Suppressor macrophage treated with lipopolysaccharide for 1 hour (primary cell): ENCODE results near the gene INPP4B.
"Not testable (repeated sequence)": the region's sequence is repeated elsewhere in the genome, so short reads cannot be mapped to it uniquely, and the experiment has no call there.

ENCODE experiments used
- DNase-seq, 3 donors: peaks; one replicate each; pipeline ENCODE4 v3.0.0-alpha.2; 2020 to 2022

INPP4B gene

GRCh38 chr4:142112451-142112850, 733.6 kb downstream of the INPP4B start:
- DNase-seq: no peak

DNA sequence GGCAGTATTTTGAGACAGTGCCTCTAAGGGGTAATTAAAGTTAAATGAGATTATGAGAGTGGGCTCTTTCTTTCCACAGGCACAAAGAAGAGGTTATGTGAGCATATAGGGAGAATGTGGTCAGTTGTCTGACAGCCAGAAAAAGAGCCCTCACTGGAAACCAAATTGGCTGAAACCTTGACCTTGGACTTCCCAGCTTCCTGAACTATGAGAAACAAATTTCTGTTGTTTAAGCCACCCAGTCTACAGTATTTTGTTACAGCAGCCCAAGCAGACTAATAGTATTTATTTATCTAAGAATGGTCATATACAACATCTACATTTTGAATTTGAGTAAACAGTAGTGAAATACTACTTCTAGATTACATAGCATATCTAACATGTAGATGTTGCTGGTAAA, 736.0 kb downstream of the INPP4B start:
- DNase-seq: no peak

- no peak for DNase-seq
Observed at GRCh38 chr4:142104041-142104440, 742.1 kb downstream of the INPP4B start.

- no peak for DNase-seq
Observed at GRCh38 chr4:142101401-142101800, 744.7 kb downstream of the INPP4B start.

GRCh38 chr4:142100941-142101340, 745.2 kb downstream of the INPP4B start:
- no peak for DNase-seq

DNA sequence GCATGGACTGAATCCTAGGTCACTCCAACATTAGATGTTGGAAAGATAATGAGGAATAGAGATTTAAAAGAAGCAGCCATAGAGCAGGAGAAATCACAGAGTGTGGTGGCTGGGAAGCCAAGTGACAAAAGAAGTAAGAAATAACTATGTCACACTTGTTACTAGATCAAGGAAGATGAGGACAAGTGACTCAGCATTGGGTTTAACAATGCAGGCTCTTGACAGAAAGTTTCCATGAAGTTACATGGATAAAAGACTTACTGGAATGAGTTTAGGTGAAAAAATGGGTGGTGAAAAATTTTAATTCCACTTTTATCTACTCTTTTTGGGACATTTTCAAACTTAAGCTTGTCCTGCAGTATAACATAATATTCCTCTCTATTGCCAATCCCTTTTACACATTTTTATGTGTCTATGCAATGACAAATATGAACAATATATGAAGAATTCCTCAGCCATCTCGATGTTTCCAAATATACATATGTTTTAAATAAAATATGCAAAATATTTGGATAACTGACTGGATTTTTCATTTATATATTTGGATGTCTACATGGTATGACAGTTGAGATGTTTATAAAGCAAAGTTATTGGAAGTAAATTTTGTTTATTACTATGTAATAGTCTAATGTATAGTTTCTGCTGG, 747.1 kb downstream of the INPP4B start:
- no peak for DNase-seq

DNA sequence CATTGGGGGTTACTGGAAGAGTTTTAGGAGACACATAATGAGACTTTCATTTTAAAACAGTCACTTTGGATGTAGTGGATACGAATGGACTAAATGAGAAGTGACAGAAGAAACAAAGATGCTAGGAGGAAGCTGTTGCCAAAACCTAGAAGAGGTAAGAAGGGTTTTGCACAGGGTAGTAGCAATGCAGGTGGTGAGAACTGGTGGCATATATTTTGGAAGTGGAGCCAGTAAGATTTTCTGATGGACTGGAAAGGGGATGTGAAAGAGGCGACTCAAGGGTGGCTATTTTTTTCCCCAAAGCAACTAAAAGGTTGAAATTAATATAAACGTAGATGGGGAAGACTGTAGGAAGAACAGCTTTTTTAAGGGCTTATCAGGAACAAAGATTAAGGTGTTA, 747.7 kb downstream of the INPP4B start:
- no peak for DNase-seq

DNA sequence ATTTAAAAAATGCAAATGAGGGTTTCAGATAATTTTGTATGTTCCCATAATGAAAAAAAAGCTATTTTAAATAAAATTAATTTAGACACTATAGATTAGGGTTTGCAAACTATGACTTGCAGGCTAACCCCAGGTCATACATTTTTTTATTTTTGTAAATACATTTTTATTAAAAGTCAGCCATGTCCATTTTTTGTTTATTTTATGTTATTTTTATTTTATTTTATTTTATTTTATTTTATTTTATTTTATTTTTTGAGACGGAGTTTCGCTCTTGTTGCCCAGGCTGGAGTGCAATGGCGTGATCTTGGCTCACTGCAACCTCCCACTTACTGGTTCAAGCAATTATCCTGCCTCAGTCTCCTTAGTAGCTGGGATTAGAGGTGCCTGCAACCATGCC, 749.1 kb downstream of the INPP4B start:
- DNase-seq: no peak

DNA sequence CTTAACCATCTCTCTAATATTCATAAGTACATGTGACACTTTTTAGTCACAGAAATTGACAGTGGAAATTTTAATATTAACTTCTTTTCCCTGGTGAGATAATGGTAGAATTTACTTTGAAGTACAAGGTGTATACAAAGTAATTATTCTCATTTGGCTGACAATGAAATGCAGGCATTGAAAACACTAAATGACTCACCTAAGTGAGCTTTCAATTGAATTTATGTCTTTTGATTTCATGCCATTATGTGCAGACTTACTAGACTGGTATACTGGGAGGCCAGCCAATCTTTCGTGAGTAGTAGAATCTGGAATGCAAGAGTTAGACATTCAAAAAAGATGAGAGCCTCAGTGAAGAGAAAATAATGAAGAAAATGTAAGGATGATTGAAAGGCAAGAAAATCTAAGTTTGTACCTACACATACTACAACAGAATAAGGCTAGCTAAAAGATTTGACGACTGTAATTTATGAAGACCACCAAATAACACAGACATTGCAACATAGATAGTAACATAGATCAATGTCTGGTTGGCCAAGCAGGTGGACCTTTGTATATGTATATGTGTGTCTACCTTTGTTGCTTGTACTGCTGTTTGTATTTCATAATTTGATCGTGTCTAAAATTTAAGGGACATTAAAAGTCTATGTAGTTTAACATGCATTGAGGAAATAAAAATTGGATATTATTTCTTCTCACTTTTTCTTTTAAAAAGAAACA, 750.1 kb downstream of the INPP4B start:
- no peak for DNase-seq

DNA sequence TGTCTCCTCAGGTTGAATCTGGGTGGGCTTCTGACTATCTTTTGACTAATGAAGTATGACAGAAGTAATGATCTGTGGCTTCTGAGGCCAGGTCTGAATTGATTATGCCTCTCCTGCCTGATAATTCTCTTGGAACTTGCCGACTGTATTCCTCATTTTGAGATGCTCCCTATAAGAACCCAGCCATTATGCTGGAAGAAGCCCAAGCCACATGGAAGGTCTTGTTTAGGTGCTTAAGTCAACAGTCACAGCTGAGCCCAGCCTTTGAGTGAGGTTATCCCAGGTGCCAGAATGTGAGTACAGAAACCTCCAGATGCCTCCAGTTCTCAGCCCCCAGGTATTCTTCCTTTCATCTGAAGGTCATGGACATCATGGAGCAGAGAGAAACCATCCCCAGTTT, 753.2 kb downstream of the INPP4B start:
- DNase-seq: no peak

DNA sequence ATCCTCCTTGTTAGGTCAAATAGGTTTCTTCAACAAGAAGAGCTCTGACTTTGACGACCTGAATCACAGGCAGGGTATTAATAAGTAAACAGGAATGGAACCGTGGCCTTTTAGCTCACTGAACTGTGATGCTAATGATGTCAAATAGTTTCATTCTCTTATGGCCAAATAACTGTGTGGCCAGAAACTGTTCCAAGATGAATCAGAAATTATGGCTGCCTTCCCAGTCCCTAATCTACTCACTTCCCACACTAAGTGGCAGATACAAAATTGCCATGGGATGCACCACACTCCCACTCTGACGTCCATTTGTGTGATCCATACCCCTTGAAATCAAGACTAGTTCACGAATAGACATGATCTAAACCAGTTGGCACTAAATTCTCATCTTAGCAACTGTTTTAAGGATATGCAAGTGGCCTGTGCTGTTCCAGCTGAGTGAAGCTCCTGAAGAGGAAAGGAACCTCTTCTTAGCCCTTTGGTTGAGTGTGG, 754.4 kb downstream of the INPP4B start:
- no peak for DNase-seq

DNA sequence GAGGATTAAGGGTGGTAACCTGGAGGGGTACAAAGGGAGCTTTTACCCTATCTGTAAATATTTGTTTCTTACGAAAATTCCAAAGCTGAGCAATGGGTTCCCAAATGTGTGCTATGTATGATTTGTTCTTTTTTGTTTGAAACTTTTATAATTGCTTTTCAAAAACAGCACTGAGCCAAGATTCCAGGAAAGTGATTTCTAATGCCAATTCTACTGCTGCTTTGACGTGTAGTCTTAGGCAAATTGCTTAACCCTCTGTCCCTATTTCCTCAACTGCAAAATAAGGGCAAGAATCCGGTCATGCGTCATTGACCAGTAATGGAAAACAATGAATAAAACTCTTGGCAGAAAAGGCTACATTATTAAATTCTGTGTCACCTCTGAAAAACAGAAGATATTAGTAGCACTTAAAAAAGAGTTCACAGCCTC, 755.0 kb downstream of the INPP4B start:
- DNase-seq: no peak

DNA sequence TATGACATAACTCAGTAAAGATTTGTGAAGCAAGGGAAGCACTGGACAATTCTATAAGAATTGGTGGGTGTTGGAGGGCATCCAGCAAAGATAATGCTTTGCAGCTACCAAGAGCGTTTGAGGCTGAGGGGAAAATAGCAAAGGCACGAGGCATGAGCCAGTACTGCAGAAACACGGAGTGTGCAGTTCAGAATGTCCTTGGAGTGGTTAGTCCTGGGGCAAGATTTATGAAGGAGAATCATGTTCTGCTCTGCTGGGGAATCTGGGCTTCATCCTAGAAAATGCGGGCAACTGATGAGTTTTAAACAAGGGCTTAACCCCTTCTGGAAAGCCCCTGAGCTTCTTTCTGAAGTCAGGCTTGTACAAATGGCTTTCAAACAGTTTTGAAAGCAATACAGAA, 757.2 kb downstream of the INPP4B start:
- DNase-seq: no peak

- no peak for DNase-seq
Observed at GRCh38 chr4:142085513-142086292, 760.4 kb downstream of the INPP4B start.

DNA sequence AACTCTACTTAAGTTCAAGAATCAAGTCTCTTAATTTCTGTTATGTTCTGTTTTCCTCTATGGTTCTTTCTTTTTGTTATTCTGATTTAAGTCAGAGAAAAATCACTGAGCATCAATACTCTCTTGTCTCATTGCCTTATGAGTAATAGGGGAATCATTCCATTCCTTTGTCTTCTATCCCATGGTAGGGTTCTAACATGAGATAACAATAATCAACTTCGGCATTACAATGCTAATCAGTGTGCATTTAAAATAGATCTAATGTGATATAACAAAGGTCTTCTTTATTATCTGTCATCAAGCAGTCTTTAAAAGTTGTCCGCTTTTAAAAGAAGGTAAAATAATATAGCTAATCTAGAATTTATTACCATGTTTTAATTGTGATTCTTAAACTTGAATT, 762.8 kb downstream of the INPP4B start:
- no peak for DNase-seq

DNA sequence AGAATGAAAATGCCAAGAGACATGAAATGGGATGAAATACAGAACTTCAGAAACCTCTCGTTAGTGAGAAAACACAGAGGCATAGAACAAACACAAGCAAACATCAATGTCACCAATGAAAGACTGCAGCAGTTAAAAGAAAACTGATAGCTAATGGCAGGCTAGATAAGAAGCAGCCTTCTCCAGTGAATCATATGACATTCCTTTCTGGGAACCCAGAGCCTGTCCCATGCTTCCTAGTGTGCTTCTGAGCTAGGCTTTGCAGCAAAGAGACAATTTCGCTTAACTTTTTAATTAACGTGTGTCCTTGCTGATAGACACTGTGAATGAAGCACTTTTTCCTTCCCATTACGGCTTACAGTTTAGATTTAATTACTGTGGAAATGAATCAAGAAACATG, 765.1 kb downstream of the INPP4B start:
- no peak for DNase-seq

GRCh38 chr4:142079959-142080358, 766.1 kb downstream of the INPP4B start:
- no peak for DNase-seq

DNA sequence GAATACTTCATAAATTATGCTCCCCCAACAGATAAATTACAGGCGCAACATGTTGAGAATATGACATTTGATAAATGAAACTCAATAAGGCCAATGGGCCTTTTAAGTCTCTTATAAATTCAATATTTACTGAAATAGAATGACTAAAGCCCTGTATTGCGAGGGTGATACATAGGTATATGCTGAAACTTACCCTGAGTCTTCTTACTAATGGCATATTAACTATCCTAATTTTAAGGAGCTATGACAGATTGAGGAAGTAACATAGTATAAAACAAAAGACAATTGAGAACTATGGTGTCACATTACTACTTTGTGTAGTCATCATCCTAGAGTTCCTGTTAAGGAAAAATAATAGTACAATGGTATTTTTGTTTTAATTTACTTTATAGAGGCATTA, 769.1 kb downstream of the INPP4B start:
- DNase-seq: no peak

GRCh38 chr4:142068304-142068703, 777.8 kb downstream of the INPP4B start:
- DNase-seq: not testable (repeated sequence)

DNA sequence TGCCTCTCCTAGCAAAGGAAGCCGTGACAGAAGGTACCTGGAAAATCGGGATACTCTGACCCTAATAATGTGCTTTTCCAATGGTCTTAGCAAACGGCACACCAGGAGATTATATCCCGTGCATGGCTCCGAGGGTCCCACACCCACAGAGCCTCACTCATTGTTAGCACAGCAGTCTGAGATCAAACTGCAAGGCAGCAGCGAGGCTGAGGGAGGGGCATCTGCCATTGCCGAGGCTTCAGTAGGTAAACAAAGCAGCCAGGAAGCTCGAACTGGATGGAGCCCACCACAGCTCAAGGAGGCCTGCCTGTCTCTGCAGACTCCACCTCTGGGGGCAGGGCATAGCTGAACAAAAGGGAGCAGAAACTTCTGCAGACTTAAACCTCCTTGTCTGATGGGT, 779.5 kb downstream of the INPP4B start:
- not testable (repeated sequence) for DNase-seq

DNA sequence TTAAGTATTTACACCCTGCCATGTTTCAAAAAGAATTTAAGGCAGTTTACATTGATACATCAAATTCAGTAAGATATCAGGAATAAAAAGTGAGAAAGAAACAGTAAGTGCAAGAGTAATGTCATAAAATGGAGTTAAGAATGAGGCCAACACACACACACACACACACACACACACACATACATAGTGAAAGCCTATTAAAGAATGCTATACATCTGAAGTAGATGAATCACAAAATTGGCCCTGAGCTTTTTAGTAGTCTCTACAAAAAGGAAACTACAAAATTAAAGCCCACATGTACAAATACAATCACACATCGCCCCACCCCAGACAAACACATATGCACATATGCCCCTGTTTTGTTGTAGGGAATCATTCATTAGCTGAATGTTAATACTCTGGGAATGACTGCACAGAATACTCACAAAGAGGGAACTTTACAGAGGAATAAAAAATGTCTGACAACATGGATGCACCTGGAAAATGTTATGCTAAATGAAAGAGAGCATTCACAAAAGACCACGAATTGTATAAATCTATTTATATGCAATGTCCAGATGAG, 780.9 kb downstream of the INPP4B start:
- no peak for DNase-seq

GRCh38 chr4:142064181-142064580, 781.9 kb downstream of the INPP4B start:
- DNase-seq: no peak

DNA sequence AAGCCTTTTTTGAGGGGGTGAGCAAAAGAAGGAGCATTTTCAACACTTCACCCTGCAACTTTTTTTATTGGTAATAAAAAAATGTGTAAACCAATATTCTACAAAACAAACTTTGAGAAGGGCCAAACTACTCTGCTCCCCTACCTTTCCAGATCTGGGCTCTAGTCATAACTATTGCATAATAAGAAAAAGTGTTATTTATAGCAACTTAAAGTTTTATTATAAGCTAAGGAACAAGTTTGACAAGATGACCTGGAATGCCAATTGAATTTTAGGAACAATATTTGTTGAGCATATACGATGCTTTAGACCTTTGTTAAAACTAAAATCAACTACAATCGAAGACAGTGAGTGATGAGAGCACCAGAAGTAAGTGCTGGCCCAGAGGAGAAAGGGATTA, 800.1 kb downstream of the INPP4B start:
- no peak for DNase-seq

DNA sequence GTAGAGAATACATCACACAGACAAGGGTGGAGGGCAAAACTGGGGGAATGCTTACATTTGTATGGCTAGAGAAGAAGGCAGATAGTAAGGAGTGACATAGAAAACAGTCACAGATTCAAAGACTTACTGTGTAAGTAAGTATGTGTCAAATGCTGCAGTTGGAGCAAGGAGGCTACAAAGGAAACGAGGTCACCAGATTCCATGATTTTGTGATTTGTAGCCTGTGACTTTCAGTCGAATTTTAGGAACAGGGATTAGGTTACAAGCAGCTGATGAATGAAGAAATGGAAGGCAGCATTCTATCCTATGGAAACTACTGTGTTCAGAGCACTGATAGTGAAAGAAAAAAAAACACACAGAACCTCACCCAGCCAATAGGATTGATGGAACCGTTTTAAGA, 801.8 kb downstream of the INPP4B start:
- DNase-seq: no peak
